B cell (primary cell): Measurements from ENCODE around the gene SPATA17. TPM values are rescaled to one million over a fixed set of nuclear protein-coding genes. Genes with fewer than 3 reads are reported as not detected.

ENCODE experiments used
- ATAC-seq: fragments of 200-7000 bp; cut with Tn5 transposase; one replicate; pipeline ENCODE4 v1.10.0; 2021; ENCODE audit warnings: low read depth, mild to moderate bottlenecking, moderate number of reproducible peaks, moderate library complexity
- CTCF ChIA-PET: fragments of 350-600 bp; sonication (Branson Sonifier 250); formaldehyde crosslinking; loops from one replicate; lab custom pipeline; 2021; ENCODE audit warnings: antibody characterized with exemption, inconsistent platforms; lab: Charles Lee
- POLR2A ChIA-PET: fragments of 350-600 bp; sonication (Branson Sonifier 250); formaldehyde crosslinking; loops from one replicate; lab custom pipeline; 2021; ENCODE audit warnings: antibody characterized with exemption; lab: Charles Lee
- DNase-seq: peaks from one replicate; pipeline ENCODE4 v3.0.0; 2013
- H2AFZ ChIP-seq: 2 replicates; pipeline ENCODE4 v1.6.1; 2012; ENCODE audit warnings: mild to moderate bottlenecking, low read depth, low read length; ENCODE audit not compliant: insufficient read depth, poor library complexity, severe bottlenecking
- H3K27ac ChIP-seq, 2 donors: 1 replicate in 1 of 2; 2 replicates in 1 of 2; pipeline ENCODE4 v1.5.1; 2012 to 2013; ENCODE audit warnings: low read length in 2 of 2, mild to moderate bottlenecking in 2 of 2, moderate library complexity in 1 of 2
- H3K27me3 ChIP-seq, 4 experiments: fragments of 200-600 bp in 1 of 4; sonication (generic) in 1 of 4; replicated peaks in 1 of 4; 1 replicate in 2 of 4; 2 replicates in 2 of 4; pipeline versions ENCODE4 v1.6.1 to v1.7.0; 2013 to 2016; ENCODE audit warnings: low read length in 3 of 4, mild to moderate bottlenecking in 2 of 4, mixed read lengths in 1 of 4, moderate library complexity in 1 of 4; ENCODE audit not compliant: insufficient read depth in 4 of 4, control insufficient read depth in 3 of 4; ENCODE audit errors: control extremely low read depth in 1 of 4
- H3K36me3 ChIP-seq, 2 experiments: replicated peaks in 1 of 2; 1 replicate in 1 of 2; 2 replicates in 1 of 2; pipeline versions ENCODE4 v1.6.1 to v1.7.1; 2013; ENCODE audit warnings: low read length in 1 of 2; ENCODE audit not compliant: insufficient read depth in 2 of 2, control insufficient read depth in 1 of 2; ENCODE audit errors: control extremely low read depth in 1 of 2, extremely low read depth in 1 of 2
- H3K4me1 ChIP-seq, 2 donors: fragments of 200-600 bp in 1 of 2; sonication (generic) in 1 of 2; 1 replicate in 1 of 2; 2 replicates in 1 of 2; pipeline versions ENCODE4 v1.5.1 to v1.6.1; 2013 to 2017; ENCODE audit warnings: low read length in 2 of 2; ENCODE audit not compliant: control insufficient read depth in 2 of 2, insufficient read depth in 2 of 2
- H3K4me2 ChIP-seq: replicated peaks from 2 replicates; pipeline ENCODE3; 2012; ENCODE audit warnings: mild to moderate bottlenecking, low read depth, low read length; ENCODE audit not compliant: poor library complexity, severe bottlenecking
- H3K4me3 ChIP-seq, 5 experiments: fragments of 200-600 bp in 1 of 5; sonication (generic) in 1 of 5; 1 replicate in 3 of 5; 2 replicates in 2 of 5; pipeline versions ENCODE4 v1.5.1 to v1.7.0; 2011 to 2016; ENCODE audit warnings: low read length in 4 of 5, mild to moderate bottlenecking in 4 of 5, low read depth in 2 of 5, control low read depth in 1 of 5, moderate library complexity in 1 of 5; ENCODE audit not compliant: insufficient read depth in 1 of 5; ENCODE audit errors: control extremely low read depth in 1 of 5, extremely low read depth in 1 of 5
- H3K79me2 ChIP-seq: fragments of 200-600 bp; sonication (generic); one replicate; pipeline ENCODE4 v1.6.0; 2016; ENCODE audit warnings: low read length; ENCODE audit not compliant: control insufficient read depth, insufficient read depth
- H3K9ac ChIP-seq: fragments of 200-600 bp; sonication (generic); 2 replicates; pipeline ENCODE4 v1.6.1; 2017; ENCODE audit warnings: mild to moderate bottlenecking, low read length, moderate library complexity
- H3K9me3 ChIP-seq, 3 donors: one replicate each; pipeline versions ENCODE4 v1.6.1 to v1.7.1; 2013; ENCODE audit warnings: low read length in 2 of 3; ENCODE audit not compliant: control insufficient read depth in 2 of 3, insufficient read depth in 1 of 3; ENCODE audit errors: control extremely low read depth in 1 of 3
- H4K20me1 ChIP-seq: 2 replicates; pipeline ENCODE4 v1.6.0; 2012; ENCODE audit warnings: mild to moderate bottlenecking, low read length; ENCODE audit not compliant: insufficient read depth, control insufficient read depth, poor library complexity, severe bottlenecking
- H3K27ac Mint-ChIP-seq: one replicate; pipeline ENCODE4 v1.8.0; 2021; ENCODE audit warnings: mixed read lengths
- H3K27me3 Mint-ChIP-seq: one replicate; pipeline ENCODE4 v1.8.0; 2021; ENCODE audit warnings: mixed read lengths
- H3K4me1 Mint-ChIP-seq: one replicate; pipeline ENCODE4 v1.8.0; 2021; ENCODE audit warnings: mixed read lengths
- H3K4me3 Mint-ChIP-seq: one replicate; pipeline ENCODE4 v1.8.0; 2021; ENCODE audit warnings: mixed read lengths
- H3K9me3 Mint-ChIP-seq: one replicate; pipeline ENCODE4 v1.8.0; 2022; ENCODE audit warnings: mixed read lengths; ENCODE audit not compliant: insufficient read depth
- CTCF ChIP-seq: fragments of 200-600 bp; IDR thresholded peaks from one replicate; pipeline ENCODE4 v1.8.0; 2022; ENCODE audit warnings: antibody characterized with exemption, mild to moderate bottlenecking
- EZH2 ChIP-seq: IDR thresholded peaks from 2 replicates; pipeline ENCODE4 v1.6.1; 2012; ENCODE audit warnings: borderline replicate concordance, low read depth, mild to moderate bottlenecking, moderate library complexity, low read length; ENCODE audit not compliant: insufficient read depth, poor library complexity, severe bottlenecking
- WGBS: methylation state at CpG from one replicate; pipeline ENCODE4 v1.1.5; 2013; ENCODE audit warnings: missing lambda C conversion rate; ENCODE audit not compliant: insufficient coverage; 5-methylcytosine and 5-hydroxymethylcytosine counted together
- intact Hi-C: fragments of 100-400 bp; cut with micrococcal nuclease; formaldehyde crosslinking; loops from one replicate; pipeline ENCODE4 v1.10.0; 2022
- polyA plus RNA-seq: library from polyadenylated mRNA; depleted of rRNA; stranded (reverse); fragments of >200 nt; gene quantifications from 2 replicates; pipeline ENCODE4 v1.2.3, GENCODE V29; 2012
- total RNA-seq, 2 donors: library from RNA; stranded (reverse); fragments of 120-200 nt in 1 of 2; gene quantifications; 1 replicate in 1 of 2; 2 replicates in 1 of 2; pipeline versions ENCODE4 v1.2.3 to v1.2.4, GENCODE V29; 2013 to 2022

Gene SPATA17
- total and polyA plus RNA-seq, 2 donors (not counting 1 experiment from before 2014, with no cell fraction given): not detected

- Mint-ChIP-seq H3K27me3 (no peaks in the 10 kb centered on the region), H3K9me3 (no peaks in the 10 kb centered on the region), H3K4me3 (no peak overlapping the region), H3K4me1 (no peaks in the 10 kb centered on the region), H3K27ac (no peak overlapping the region)
- Histone ChIP-seq H2AFZ (no peak overlapping the region), H4K20me1 (no peaks in the 10 kb centered on the region), H3K27ac (no peak overlapping the region), H3K4me1 (no peaks in the 10 kb centered on the region), H3K9me3 (no peaks in the 10 kb centered on the region), H3K9ac (no peak overlapping the region), H3K27me3 (no peaks in the 10 kb centered on the region), H3K79me2 (no peaks in the 10 kb centered on the region), H3K4me3 (no peak overlapping the region), H3K36me3 (no peaks in the 10 kb centered on the region), H3K4me2 (no peak overlapping the region)
- ChIA-PET CTCF (no interaction called here), POLR2A (no interaction called here)
- TF ChIP-seq EZH2 (no peak), CTCF (no peak)
- ATAC-seq (no peak), DNase-seq (no peak)
- intact Hi-C loops: no loop called here
- WGBS: no CpG with 5 or more reads among the region's 5 CpGs
These were observed 145.5 kb downstream of the SPATA17 start for GRCh38 chr1:217776693-217777092.

GRCh38 chr1:217781056-217781455 is 149.9 kb downstream of the SPATA17 start:
- H3K4me3 Mint-ChIP-seq: no peak overlapping the region
- Histone ChIP-seq H3K9me3 (no peaks in the 10 kb centered on the region), H3K27me3 (no peaks in the 10 kb centered on the region), H3K4me3 (no peak overlapping the region), H3K4me1 (no peaks in the 10 kb centered on the region), H3K27ac (no peak overlapping the region), H3K4me2 (no peak overlapping the region), H3K36me3 (no peaks in the 10 kb centered on the region), H4K20me1 (no peaks in the 10 kb centered on the region), H3K79me2 (no peaks in the 10 kb centered on the region), H3K9ac (no peak overlapping the region), H2AFZ (no peak overlapping the region)
- intact Hi-C loops: no loop called here
- no peaks in the 10 kb centered on the region for H3K4me1 Mint-ChIP-seq
- no peaks in the 10 kb centered on the region for H3K27me3 Mint-ChIP-seq
- TF ChIP-seq EZH2 (no peak), CTCF (no peak)
- ChIA-PET POLR2A (no interaction called here), CTCF (no interaction called here)
- no peak for DNase-seq
- H3K9me3 Mint-ChIP-seq: no peaks in the 10 kb centered on the region
- no peak overlapping the region for H3K27ac Mint-ChIP-seq
- no CpG with 5 or more reads among the region's 4 CpGs for WGBS
- ATAC-seq: no peak
